Hematopoietic multipotent progenitor cell treated with erythropoietin and hydrocortisone succinate and interleukin-3 and kit ligand, for 17 days (in vitro differentiated cells): ENCODE results near the gene TIMM13.
"Not testable (repeated sequence)": the region's sequence is repeated elsewhere in the genome, so short reads cannot be mapped to it uniquely, and the experiment has no call there.

Source experiments
- DNase-seq: peaks from one replicate; pipeline ENCODE4 v3.0.0-alpha.2; 2015; ENCODE audit warnings: low spot score

The TIMM13 gene

DNA sequence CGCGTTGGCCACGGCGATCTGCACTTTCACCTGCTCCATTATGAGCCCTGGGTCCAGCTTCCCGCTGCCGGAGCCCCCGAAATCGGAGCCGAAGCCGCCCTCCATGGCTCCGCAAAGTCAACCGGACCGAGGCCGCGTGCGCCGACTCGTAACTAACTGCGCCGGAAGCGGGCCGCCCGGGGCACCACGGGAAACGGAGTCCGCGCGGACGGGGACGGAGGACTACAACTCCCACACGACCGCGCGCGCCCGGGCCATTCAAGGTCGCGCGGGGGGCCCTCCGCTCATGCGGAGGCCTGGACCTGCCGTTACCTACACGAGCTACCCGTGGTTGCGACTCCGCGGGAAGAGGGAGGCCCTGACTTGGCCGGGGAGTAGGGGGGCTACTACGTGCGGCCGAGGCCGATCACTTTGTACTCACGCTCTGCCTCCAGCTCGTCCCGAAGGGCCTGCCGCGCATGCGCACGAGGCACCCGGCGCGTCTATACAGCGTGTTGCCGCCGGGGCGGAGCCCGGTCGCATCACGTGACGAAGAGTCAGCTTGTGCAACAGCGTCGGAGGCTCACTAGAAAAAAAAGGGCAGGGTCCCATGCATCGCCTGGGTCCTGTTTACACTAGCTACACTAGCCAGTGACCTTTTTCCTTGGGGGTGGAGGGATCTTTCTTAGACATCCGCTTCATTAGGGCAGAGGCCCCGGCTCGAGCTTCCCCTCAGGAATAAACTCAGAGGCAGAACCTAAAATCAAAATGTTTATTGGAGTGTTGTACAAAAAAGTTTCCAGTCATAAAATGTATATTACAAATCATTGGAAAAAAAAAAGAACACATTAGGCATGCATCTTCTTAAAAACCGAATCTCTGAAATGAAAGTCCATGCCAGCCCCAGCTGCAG is at the start of gene TIMM13:
Gene TIMM13, minus strand, starts transcription at position 158 of the 892 bp plus-strand sequence. Its CDS starts 53 bp downstream, at position 105.
- DNase-seq = peak; percentile 100

- DNase-seq = peak; percentile 48
Measured at GRCh38 chr19:2476451-2477140, 49.2 kb upstream of the TIMM13 start.

GRCh38 chr19:2475702-2476450 is 48.5 kb upstream of the TIMM13 start, which contains the start of gene GADD45B:
GADD45B (plus strand) TSS chr19:2476127; CDS start chr19:2476359, 232 bp downstream.
- peak; percentile 83 for DNase-seq

GRCh38 chr19:2475018-2475701 is 47.8 kb upstream of the TIMM13 start:
- no peak for DNase-seq

DNA sequence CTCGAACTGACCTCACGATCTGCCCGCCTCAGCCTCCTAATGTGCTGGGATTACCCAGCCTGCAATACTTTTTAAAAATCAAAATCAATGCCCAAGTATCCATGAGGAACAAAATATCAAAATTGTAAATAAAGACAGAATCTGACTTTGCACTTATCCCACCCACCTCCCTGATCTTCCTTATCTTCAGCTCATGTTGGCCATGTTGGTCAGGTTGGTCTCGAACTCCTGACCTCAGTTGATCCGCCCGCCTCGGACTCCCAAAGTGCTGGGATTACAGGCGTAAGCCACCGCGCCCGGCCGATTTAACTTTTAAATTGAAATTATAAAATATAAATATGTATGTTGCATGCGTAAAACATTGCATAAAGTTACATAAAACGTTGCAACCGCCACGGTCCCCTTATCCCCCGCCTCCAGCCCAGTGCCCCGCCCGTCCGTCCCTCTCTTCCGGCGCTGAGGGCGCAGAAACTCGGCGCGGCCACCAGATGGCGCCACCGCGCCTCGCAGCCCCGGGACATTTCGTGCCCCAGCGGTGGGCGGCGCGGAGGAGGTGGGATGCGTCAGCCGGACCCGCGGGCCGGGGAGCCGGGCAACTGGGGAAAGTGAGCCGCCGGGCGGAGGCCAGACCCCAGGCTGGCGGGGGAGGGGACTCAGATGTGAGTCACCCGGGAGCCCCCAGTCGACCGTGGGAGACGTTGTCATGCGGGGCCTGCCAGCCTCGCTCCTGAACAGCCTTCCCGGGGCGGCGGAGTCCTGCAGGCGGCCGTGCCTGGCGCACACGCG is 47.0 kb upstream of the TIMM13 start:
- DNase-seq = peak; percentile 69

DNA sequence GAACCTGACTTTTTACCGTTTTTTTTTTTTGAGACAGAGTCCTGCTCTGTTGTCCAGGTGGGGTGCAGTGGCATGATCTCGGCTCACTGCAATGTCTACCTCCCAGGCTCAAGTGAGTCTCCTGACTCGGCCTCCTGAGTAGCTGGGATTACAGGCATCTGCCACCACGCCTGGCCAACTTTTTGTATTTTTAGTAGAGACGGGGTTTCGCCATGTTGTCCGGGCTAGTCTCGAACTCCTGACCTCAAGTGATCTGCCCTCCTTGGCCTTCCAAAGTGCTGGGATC is 42.5 kb upstream of the TIMM13 start:
- not testable (repeated sequence) for DNase-seq

- no peak for DNase-seq
Measured at GRCh38 chr19:2469102-2469914, 41.9 kb upstream of the TIMM13 start.

DNA sequence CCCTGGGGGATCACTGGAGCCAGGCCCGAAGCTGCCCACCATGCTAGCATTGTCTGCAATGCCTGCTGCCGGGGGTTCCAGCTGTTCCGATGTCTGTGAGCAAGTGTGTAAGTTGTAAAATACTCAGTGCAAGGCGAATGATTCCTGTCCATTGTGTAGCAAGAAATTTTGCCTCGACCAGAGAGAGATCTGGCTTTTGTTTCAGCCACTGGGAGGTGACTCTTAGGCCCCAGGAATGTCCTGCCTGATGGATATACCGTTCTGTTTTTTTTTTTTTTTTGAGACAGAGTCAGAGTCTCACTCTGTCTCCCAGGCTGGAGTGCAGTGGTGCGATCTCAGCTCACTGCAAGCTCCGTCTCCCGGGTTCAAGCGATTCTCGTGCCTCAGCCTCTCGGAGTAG is 41.2 kb upstream of the TIMM13 start:
- DNase-seq = no peak

GRCh38 chr19:2464389-2464788 is 37.0 kb upstream of the TIMM13 start:
- no peak for DNase-seq

DNA sequence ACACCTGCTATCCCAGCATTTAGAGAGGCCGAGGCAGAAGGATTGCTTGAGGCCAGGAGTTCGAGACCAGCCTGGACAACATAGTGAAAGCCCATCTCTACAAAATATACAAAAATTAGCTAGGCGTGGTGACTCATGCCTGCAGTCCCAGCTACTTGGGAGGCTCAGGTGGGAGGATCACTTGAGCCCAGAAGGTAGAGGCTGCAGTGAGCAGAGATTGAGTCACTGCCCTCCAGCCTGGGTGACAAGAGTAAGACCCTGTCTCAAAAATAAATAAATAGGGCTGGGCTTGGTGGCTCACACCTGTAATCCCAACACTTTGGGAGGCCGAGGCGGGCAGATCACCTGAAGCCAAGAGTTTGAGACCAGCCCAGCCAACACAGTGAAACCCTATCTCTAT is 36.3 kb upstream of the TIMM13 start:
- DNase-seq = not testable (repeated sequence)

- no peak for DNase-seq
Measured at GRCh38 chr19:2462635-2463421, 35.4 kb upstream of the TIMM13 start.

GRCh38 chr19:2461751-2462634 is 34.6 kb upstream of the TIMM13 start:
- DNase-seq = peak; percentile 43

DNA sequence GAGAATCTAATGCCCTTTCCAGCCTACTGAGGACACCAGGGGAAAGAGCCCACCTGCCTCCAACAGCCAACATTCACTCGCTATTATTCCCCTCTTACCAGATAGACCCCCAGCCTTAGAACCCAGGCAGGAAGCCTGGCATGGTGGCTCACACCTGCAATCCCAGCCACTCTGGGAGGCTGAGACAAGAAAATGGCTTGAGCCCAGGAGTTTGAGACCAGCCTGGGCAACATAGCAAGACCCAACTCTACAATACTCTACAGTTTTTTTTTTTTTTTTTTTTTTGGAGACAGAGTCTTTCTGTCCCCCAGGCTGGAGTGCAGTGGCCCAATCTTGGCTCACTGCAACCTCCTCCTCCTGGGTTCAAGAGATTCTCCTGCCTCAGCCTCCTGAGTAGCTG is 32.9 kb upstream of the TIMM13 start:
- DNase-seq = no peak

DNA sequence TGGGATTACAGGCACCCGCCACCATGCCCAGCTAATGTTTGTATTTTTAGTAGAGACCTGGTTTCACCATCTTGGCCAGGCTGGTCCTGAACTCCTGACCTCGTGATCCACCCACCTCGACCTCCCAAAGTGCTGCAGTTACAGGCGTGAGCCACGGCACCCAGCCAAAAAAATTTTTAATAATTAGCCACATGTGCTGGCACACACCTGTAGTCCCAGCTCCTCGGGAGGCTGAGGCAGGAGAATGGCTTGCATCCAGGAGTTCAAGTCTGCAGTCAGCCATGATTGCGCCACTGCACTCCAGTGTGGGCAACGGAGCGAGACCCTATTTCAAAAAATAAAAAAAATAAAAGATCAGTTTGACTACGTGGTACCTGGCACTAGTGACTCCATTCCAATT is 31.4 kb upstream of the TIMM13 start:
- not testable (repeated sequence) for DNase-seq

GRCh38 chr19:2458054-2458453 is 30.7 kb upstream of the TIMM13 start:
- DNase-seq = no peak

GRCh38 chr19:2457394-2458037 is 30.1 kb upstream of the TIMM13 start:
- no peak for DNase-seq

DNA sequence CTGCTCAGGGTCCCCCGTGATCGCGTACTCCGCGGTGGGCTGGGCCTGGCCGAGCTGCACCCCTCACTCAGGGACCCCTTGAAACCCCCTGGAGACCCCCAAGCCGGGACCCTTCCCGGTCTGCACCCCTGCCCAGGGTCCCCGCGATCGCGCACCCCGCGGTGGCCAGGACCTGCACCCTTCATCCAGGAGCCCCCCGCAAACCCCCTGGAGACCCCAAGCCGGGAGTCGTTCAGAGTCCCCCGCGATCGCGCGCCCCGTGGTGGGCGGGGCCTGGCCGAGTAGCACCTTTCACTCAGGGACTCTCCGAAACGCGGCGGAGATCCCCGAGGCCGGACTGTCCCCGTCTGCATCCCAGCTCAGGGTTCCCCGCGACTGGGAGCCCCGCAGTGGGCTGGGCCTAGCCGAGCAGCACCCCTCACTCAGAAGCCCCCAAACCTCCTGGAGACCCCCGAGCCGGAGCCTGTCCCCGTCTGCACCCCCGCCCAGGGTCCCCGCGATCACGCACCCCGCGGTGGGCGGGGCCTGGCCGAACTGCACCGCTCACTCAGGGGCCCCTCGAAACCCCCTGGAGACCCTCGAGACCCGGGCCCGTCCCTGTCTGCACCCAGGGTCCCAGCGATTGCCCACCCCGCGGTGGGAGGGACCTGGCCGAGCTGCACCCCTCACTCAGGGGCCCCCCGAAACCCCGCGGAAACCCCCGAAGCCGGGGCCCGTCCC is 28.6 kb upstream of the TIMM13 start:
- peak; percentile 12 for DNase-seq
